HepG2 (cell line): ENCODE measurements around the gene MBTD1. TPM values are rescaled to one million over a fixed set of nuclear protein-coding genes. Genes with fewer than 3 reads are reported as not detected.

Experiments used
- CEBPZ ChIP-seq: IDR thresholded peaks from 2 replicates; pipeline ENCODE4 v1.6.1; 2012; ENCODE audit warnings: low read length, improper control_type of control experiment
- DRAP1 ChIP-seq: IDR thresholded peaks from 2 replicates; pipeline ENCODE4 v1.6.1; 2016; ENCODE audit warnings: missing genetic modification reagents, missing compliant biosample characterization
- ETS1 ChIP-seq: sonication (generic); formaldehyde crosslinking; IDR thresholded peaks from 2 replicates; pipeline ENCODE4 v1.4.0; 2020; ENCODE audit warnings: missing genetic modification reagents
- HINFP ChIP-seq: sonication (generic); formaldehyde crosslinking; IDR thresholded peaks from 2 replicates; pipeline ENCODE4 v1.4.0; 2020; ENCODE audit warnings: low read depth, mild to moderate bottlenecking, missing genetic modification reagents
- HNF4A ChIP-seq: sonication (generic); formaldehyde crosslinking; IDR thresholded peaks from 2 replicates; pipeline ENCODE4 v1.4.0; 2020; ENCODE audit warnings: missing genetic modification reagents
- MED13 ChIP-seq: sonication (generic); formaldehyde crosslinking; IDR thresholded peaks from 2 replicates; pipeline ENCODE4 v1.5.0; 2020; ENCODE audit warnings: missing genetic modification reagents
- NR3C1 ChIP-seq: sonication (generic); formaldehyde crosslinking; IDR thresholded peaks from 2 replicates; pipeline ENCODE4 v1.4.0; 2020; ENCODE audit warnings: missing genetic modification reagents
- PRDM10 ChIP-seq: sonication (generic); formaldehyde crosslinking; IDR thresholded peaks from 2 replicates; pipeline ENCODE4 v1.4.0; 2020; ENCODE audit warnings: low read depth, missing genetic modification reagents
- TCF12 ChIP-seq, 2 experiments: fragments of 450-650 bp in 1 of 2; sonication (generic) in 1 of 2; formaldehyde crosslinking in 1 of 2; IDR thresholded peaks; 2 replicates each; pipeline versions ENCODE4 v1.6.1 to v1.8.0; 2017 to 2022; ENCODE audit warnings: antibody characterized with exemption in 1 of 2, mild to moderate bottlenecking in 1 of 2, missing genetic modification reagents in 1 of 2, moderate library complexity in 1 of 2
- ZFX ChIP-seq: sonication (generic); formaldehyde crosslinking; IDR thresholded peaks from 2 replicates; pipeline ENCODE4 v1.4.0; 2020; ENCODE audit warnings: mild to moderate bottlenecking, low read depth, missing genetic modification reagents, moderate library complexity
- ZNF24 ChIP-seq: fragments of 450-650 bp; IDR thresholded peaks from 2 replicates; pipeline ENCODE4 v1.6.1; 2017; ENCODE audit warnings: antibody characterized with exemption, mild to moderate bottlenecking
- ZNF296 ChIP-seq: sonication (generic); formaldehyde crosslinking; conservative IDR thresholded peaks from 2 replicates; pipeline ENCODE4 v1.5.0; 2020; ENCODE audit warnings: mild to moderate bottlenecking, missing genetic modification reagents
- ZNF3 ChIP-seq: IDR thresholded peaks from 2 replicates; pipeline ENCODE4 v1.7.0; 2017; ENCODE audit warnings: inconsistent platforms
- ZNF335 ChIP-seq: sonication (generic); formaldehyde crosslinking; IDR thresholded peaks from 2 replicates; pipeline ENCODE4 v1.4.0; 2020; ENCODE audit warnings: missing genetic modification reagents
- ZNF33B ChIP-seq: sonication (generic); formaldehyde crosslinking; IDR thresholded peaks from 2 replicates; pipeline ENCODE4 v1.5.1; 2020; ENCODE audit warnings: mild to moderate bottlenecking, missing genetic modification reagents
- ZNF382 ChIP-seq: sonication (generic); formaldehyde crosslinking; IDR thresholded peaks from 2 replicates; pipeline ENCODE4 v1.5.0; 2020; ENCODE audit warnings: missing genetic modification reagents, mild to moderate bottlenecking, borderline replicate concordance
- ZNF460 ChIP-seq: sonication (generic); formaldehyde crosslinking; IDR thresholded peaks from 2 replicates; pipeline ENCODE4 v1.5.1; 2020; ENCODE audit warnings: missing genetic modification reagents, mild to moderate bottlenecking, borderline replicate concordance
- ZNF563 ChIP-seq: sonication (generic); formaldehyde crosslinking; IDR thresholded peaks from 2 replicates; pipeline ENCODE4 v1.8.0; 2022; ENCODE audit warnings: mild to moderate bottlenecking, moderate library complexity, missing genetic modification reagents
- polyA plus RNA-seq, 8 experiments: library from polyadenylated mRNA; depleted of rRNA in 3 of 8; stranded (reverse) in 7 of 8; unstranded in 1 of 8; fragments of >200 nt; fragmentation: Illumina TruSeq in 4 of 8; extraction: Trizol in 4 of 8; gene quantifications; 2 replicates each; pipeline versions ENCODE4 v1.2.1 to v1.2.3, GENCODE V29; 2011 to 2016; ENCODE audit warnings: low read depth in 4 of 8, missing spikeins in 1 of 8, mixed read lengths in 1 of 8; ENCODE audit not compliant: insufficient read depth in 1 of 8
- total RNA-seq, 5 experiments: library from RNA; depleted of rRNA; stranded (reverse); fragments of >200 nt; fragmentation: Illumina TruSeq; extraction: Trizol; gene quantifications; 2 replicates each; pipeline ENCODE4 v1.2.3, GENCODE V29; 2016; ENCODE audit warnings: low read depth in 1 of 5

Gene MBTD1
- total and polyA plus RNA-seq, 2 of the 13 experiments (the other 11 are each of a cell fraction or from before 2014, with no cell fraction given) = 20.9 TPM

- TF ChIP-seq CEBPZ = no peak
- peak; percentile 87 for TF ChIP-seq DRAP1 (CRISPR knock-in tag)
- peak; percentile 71; the same call in 1 of the 2 replicates for TF ChIP-seq ZNF33B (CRISPR knock-in tag)
- TF ChIP-seq ZNF296 = peak; percentile 92; the same call in 1 of the 2 replicates
- TF ChIP-seq PRDM10 (CRISPR knock-in tag) = peak; percentile 88
- TF ChIP-seq TCF12 (IDR thresholded peaks at IDR 0.05) = no peak
- peak; percentile 68; the same call in 1 of the 2 replicates for TF ChIP-seq TCF12 (CRISPR knock-in tag; IDR thresholded peaks at IDR 0.05)
- TF ChIP-seq NR3C1 = no peak
- peak; percentile 95 for TF ChIP-seq HINFP (CRISPR knock-in tag)
- no peak for TF ChIP-seq ETS1 (CRISPR knock-in tag)
- peak; percentile 60 for TF ChIP-seq HNF4A (CRISPR knock-in tag)
- TF ChIP-seq ZFX (CRISPR knock-in tag) = peak; percentile 93
- peak; percentile 97 for TF ChIP-seq ZNF335 (CRISPR knock-in tag)
- no peak for TF ChIP-seq ZNF382 (CRISPR knock-in tag)
- peak; percentile 95; the same call in 1 of the 2 replicates for TF ChIP-seq MED13 (CRISPR knock-in tag)
- TF ChIP-seq ZNF24 = peak; percentile 91
- TF ChIP-seq ZNF460 (CRISPR knock-in tag) = peak; percentile 83; the same call in 1 of the 2 replicates
- peak; percentile 97 for TF ChIP-seq ZNF563
- TF ChIP-seq ZNF3 (CRISPR knock-in tag) = peak; percentile 81; the same call in 1 of the 2 replicates
These were observed 106.4 kb downstream of the MBTD1 start, which contains the start of gene NME1 (continued) for GRCh38 chr17:51153210-51154072.
